ENCODE measurements around the gene YARS1.
A peak's percentile ranks its signal among the peaks of the same experiment; 100 is the strongest.
"Not testable (repeated sequence)": the region's sequence is repeated elsewhere in the genome, so short reads cannot be mapped to it uniquely, and the experiment has no call there.

YARS1 gene

GRCh38 chr1:32791881-32792280, 25.3 kb downstream of the YARS1 start:
- H3K9ac ChIP-seq (ENCODE audit: low read length) = no peak overlapping the region
- peaks cover 14% of the 10 kb centered on the region for H3K79me2 ChIP-seq (ENCODE audit: low read length)
- no peak overlapping the region for H2AFZ ChIP-seq (ENCODE audit: low read length)
- DNase-seq = no peak
- H4K20me1 ChIP-seq (ENCODE audit: insufficient read depth, low read length) = no peaks in the 10 kb centered on the region
- H3K4me3 ChIP-seq (ENCODE audit: low read length) = no peak overlapping the region
- no peaks in the 10 kb centered on the region for H3K9me3 ChIP-seq (replicated peaks; ENCODE audit: insufficient read depth, low read length)
- H3K27me3 ChIP-seq (replicated peaks; ENCODE audit: insufficient read depth, low read length) = no peaks in the 10 kb centered on the region
- peaks cover 5% of the 10 kb centered on the region for H3K36me3 ChIP-seq (replicated peaks; ENCODE audit: insufficient read depth, low read length)
- no peaks in the 10 kb centered on the region for H3K4me1 ChIP-seq (ENCODE audit: low read length)
- no peaks in the 10 kb centered on the region for H3F3A ChIP-seq (ENCODE audit: insufficient read depth, low read length)
- no peak for TF ChIP-seq EZH2 (optimal IDR thresholded peaks at IDR 0.05; ENCODE audit: low read depth, low read length)
- TF ChIP-seq EZH2phosphoT487 (IDR thresholded peaks at IDR 0.05; ENCODE audit: low read length) = no peak
- TF ChIP-seq, protein P1, sequence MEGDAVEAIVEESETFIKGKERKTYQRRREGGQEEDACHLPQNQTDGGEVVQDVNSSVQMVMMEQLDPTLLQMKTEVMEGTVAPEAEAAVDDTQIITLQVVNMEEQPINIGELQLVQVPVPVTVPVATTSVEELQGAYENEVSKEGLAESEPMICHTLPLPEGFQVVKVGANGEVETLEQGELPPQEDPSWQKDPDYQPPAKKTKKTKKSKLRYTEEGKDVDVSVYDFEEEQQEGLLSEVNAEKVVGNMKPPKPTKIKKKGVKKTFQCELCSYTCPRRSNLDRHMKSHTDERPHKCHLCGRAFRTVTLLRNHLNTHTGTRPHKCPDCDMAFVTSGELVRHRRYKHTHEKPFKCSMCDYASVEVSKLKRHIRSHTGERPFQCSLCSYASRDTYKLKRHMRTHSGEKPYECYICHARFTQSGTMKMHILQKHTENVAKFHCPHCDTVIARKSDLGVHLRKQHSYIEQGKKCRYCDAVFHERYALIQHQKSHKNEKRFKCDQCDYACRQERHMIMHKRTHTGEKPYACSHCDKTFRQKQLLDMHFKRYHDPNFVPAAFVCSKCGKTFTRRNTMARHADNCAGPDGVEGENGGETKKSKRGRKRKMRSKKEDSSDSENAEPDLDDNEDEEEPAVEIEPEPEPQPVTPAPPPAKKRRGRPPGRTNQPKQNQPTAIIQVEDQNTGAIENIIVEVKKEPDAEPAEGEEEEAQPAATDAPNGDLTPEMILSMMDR (IDR thresholded peaks at IDR 0.05; ENCODE audit: low read length) = no peak
- H3K9me2 ChIP-seq (replicated peaks; ENCODE audit: insufficient read depth, low read length) = no peaks in the 10 kb centered on the region
- no peak overlapping the region for H3K27ac ChIP-seq (ENCODE audit: low read length)
- no peak overlapping the region for H3K4me2 ChIP-seq (ENCODE audit: low read depth, low read length)

DNA sequence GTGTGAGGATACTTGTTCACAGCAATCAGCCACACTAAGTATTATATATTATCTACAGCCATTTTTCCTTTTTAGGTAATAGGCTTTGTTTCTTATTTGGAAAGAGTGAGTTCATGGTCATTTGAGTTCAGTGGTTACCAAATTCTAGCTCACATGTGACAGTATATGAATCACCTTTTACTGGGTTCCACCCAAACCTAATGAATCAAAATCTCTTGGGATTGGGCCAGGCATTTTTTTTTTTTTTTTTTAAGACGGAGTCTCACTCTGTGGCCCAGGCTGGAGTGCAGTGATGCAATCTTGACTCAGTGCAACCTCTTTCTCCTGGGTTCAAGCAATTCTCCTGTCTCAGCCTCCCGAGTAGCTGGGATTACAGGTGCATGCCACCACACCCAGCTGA, 27.8 kb downstream of the YARS1 start:
- not testable (repeated sequence) for H3K9ac ChIP-seq (ENCODE audit: low read length); H2AFZ ChIP-seq (ENCODE audit: low read length); DNase-seq; H3K9me2 ChIP-seq (replicated peaks; ENCODE audit: insufficient read depth, low read length); H3K27ac ChIP-seq (ENCODE audit: low read length); H3F3A ChIP-seq (ENCODE audit: insufficient read depth, low read length); H4K20me1 ChIP-seq (ENCODE audit: insufficient read depth, low read length); H3K4me2 ChIP-seq (ENCODE audit: low read depth, low read length); H3K4me3 ChIP-seq (ENCODE audit: low read length); H3K27me3 ChIP-seq (replicated peaks; ENCODE audit: insufficient read depth, low read length); H3K9me3 ChIP-seq (replicated peaks; ENCODE audit: insufficient read depth, low read length); H3K4me1 ChIP-seq (ENCODE audit: low read length)
- Histone ChIP-seq H3K36me3 (replicated peaks; ENCODE audit: insufficient read depth, low read length) (peaks cover 16% of the 10 kb centered on the region), H3K79me2 (ENCODE audit: low read length) (peaks cover 19% of the 10 kb centered on the region)

DNA sequence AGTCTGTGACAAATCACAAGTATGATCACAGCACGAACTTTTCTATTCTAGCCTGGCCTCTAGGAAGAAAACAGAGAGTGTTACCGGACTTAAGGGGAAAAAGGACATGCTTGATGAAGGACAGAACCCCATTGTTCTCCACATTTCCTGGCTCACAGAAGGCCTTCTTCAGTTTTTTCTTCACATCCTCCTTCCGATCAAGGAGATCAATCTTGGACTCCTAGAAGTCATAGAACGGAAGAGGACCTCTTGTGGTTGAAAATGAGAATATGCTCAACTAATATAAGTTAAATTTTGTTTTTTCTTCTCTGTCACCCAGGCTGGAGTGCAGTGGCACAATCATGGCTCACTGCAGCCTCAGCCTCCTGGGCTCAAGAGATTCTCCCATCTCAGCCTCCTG, 30.3 kb downstream of the YARS1 start:
- Histone ChIP-seq H3K4me3 (ENCODE audit: low read length) (no peak overlapping the region), H3K9me3 (replicated peaks; ENCODE audit: insufficient read depth, low read length) (no peaks in the 10 kb centered on the region), H3K4me2 (ENCODE audit: low read depth, low read length) (no peak overlapping the region), H3K9ac (ENCODE audit: low read length) (no peak overlapping the region), H3K36me3 (replicated peaks; ENCODE audit: insufficient read depth, low read length) (peaks cover 16% of the 10 kb centered on the region), H3K4me1 (ENCODE audit: low read length) (no peaks in the 10 kb centered on the region), H2AFZ (ENCODE audit: low read length) (no peak overlapping the region), H3K27me3 (replicated peaks; ENCODE audit: insufficient read depth, low read length) (no peaks in the 10 kb centered on the region), H3K79me2 (ENCODE audit: low read length) (peaks cover 11% of the 10 kb centered on the region), H3K9me2 (replicated peaks; ENCODE audit: insufficient read depth, low read length) (no peaks in the 10 kb centered on the region), H3K27ac (ENCODE audit: low read length) (no peak overlapping the region), H3F3A (ENCODE audit: insufficient read depth, low read length) (no peaks in the 10 kb centered on the region), H4K20me1 (ENCODE audit: insufficient read depth, low read length) (no peaks in the 10 kb centered on the region)
- DNase-seq = peak; percentile 26
- TF ChIP-seq, protein P1 (IDR thresholded peaks at IDR 0.05; ENCODE audit: low read length) = 0 out of 2 replicates have a peak, but pooled peaks have one; percentile 26
- no peak for TF ChIP-seq EZH2phosphoT487 (IDR thresholded peaks at IDR 0.05; ENCODE audit: low read length)

DNA sequence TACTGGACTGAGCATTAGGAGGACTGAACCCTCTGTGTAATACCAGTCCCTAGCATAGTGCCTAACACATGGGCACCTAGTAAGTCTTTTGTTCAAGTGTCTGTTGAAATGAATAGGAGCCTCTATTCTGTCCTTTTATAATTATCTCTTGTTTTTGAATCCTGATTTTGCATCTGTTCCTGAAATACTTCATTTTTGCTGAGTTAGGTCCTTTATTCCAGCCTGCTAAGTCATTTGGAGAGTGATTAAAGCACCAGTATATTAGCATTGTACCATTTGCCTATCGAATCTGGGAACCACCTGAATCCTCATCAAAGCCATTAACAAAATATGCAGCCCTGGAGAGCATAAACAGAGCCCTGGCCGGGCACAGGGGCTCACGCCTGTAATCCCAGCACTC, 32.3 kb downstream of the YARS1 start:
- TF ChIP-seq EZH2phosphoT487 (IDR thresholded peaks at IDR 0.05; ENCODE audit: low read length) (no peak), EZH2 (optimal IDR thresholded peaks at IDR 0.05; ENCODE audit: low read depth, low read length) (no peak)
- TF ChIP-seq, protein P1 (IDR thresholded peaks at IDR 0.05; ENCODE audit: low read length) = no peak
- peaks cover 21% of the 10 kb centered on the region for H3K36me3 ChIP-seq (replicated peaks; ENCODE audit: insufficient read depth, low read length)
- DNase-seq = no peak
- no peak overlapping the region for H3K27ac ChIP-seq (ENCODE audit: low read length)
- H3K9ac ChIP-seq (ENCODE audit: low read length) = no peak overlapping the region
- H3K79me2 ChIP-seq (ENCODE audit: low read length) = peaks cover 5% of the 10 kb centered on the region
- no peaks in the 10 kb centered on the region for H3K9me3 ChIP-seq (replicated peaks; ENCODE audit: insufficient read depth, low read length)
- H3K27me3 ChIP-seq (replicated peaks; ENCODE audit: insufficient read depth, low read length) = no peaks in the 10 kb centered on the region
- H4K20me1 ChIP-seq (ENCODE audit: insufficient read depth, low read length) = no peaks in the 10 kb centered on the region
- no peaks in the 10 kb centered on the region for H3K4me1 ChIP-seq (ENCODE audit: low read length)
- H3K9me2 ChIP-seq (replicated peaks; ENCODE audit: insufficient read depth, low read length) = no peaks in the 10 kb centered on the region
- H3K4me2 ChIP-seq (ENCODE audit: low read depth, low read length) = no peak overlapping the region
- no peaks in the 10 kb centered on the region for H3F3A ChIP-seq (ENCODE audit: insufficient read depth, low read length)
- H2AFZ ChIP-seq (ENCODE audit: low read length) = no peak overlapping the region
- no peak overlapping the region for H3K4me3 ChIP-seq (ENCODE audit: low read length)
